Mammary epithelial cell (primary cell): ENCODE data around the gene CASP2.

ENCODE experiments used
- CTCF ChIP-seq, 2 donors: IDR thresholded peaks in 1 of 2; conservative IDR thresholded peaks in 1 of 2; 2 replicates each; pipeline ENCODE4 v1.5.1; 2011 to 2012; ENCODE audit warnings: inconsistent platforms in 2 of 2, low read length in 2 of 2, mild to moderate bottlenecking in 2 of 2, control low read depth in 1 of 2, low read depth in 1 of 2; ENCODE audit not compliant: insufficient read depth in 1 of 2; ENCODE audit errors: extremely low read depth in 1 of 2
- EZH2 ChIP-seq: IDR thresholded peaks from 2 replicates; pipeline ENCODE4 v1.6.1; 2012; ENCODE audit warnings: low read length, inconsistent platforms, borderline replicate concordance

- TF ChIP-seq CTCF (conservative IDR thresholded peaks at IDR 0.05 in 1 of 2, IDR thresholded peaks at IDR 0.05 in 1 of 2; ENCODE audit: extremely low read depth in 1 of 2, insufficient read depth in 1 of 2, low read depth in 1 of 2, low read length in 2 of 2) (no peak), EZH2 (no peak)
Observed at GRCh38 chr7:143243111-143243510, 45.0 kb upstream of the CASP2 start.
